ENCODE measurements around the gene THPO. TPM values are rescaled to one million over a fixed set of nuclear protein-coding genes. Genes with fewer than 3 reads are reported as not detected.

The THPO gene
- 0.89 TPM for total RNA-seq

DNA sequence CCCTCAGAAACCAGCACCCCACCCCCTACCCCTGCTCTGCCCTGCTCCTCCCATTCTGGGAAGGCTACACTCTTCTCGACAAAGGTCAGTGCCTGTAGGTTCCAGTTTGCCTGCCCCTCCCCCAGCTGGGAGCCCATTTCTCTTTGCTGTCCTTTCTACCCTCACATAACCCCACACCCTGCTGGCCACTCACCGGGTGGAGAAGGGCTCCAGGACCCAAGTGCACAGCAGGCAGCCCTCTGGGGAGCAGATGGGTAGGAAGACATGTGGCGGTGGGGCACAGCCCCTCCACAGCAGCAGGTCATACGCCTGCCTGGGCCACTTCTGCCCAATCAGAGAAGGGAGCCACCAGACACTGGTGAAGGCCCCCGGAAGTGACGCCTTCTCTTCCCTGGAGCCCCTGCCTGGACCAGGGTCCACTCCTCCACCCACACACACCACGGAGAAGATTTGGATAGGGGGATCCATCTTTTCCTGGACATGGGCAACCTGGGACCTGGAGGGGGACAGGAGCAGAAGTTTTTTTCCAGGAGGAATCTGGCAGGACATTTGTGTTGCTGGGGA lies at the start of gene THPO:
Gene THPO, minus strand, starts transcription at position 326 of the 564 bp plus-strand sequence. CDS start 1,948 bp downstream, outside the sequence.
- no peak for DNase-seq (ENCODE audit: low spot score)

DNA sequence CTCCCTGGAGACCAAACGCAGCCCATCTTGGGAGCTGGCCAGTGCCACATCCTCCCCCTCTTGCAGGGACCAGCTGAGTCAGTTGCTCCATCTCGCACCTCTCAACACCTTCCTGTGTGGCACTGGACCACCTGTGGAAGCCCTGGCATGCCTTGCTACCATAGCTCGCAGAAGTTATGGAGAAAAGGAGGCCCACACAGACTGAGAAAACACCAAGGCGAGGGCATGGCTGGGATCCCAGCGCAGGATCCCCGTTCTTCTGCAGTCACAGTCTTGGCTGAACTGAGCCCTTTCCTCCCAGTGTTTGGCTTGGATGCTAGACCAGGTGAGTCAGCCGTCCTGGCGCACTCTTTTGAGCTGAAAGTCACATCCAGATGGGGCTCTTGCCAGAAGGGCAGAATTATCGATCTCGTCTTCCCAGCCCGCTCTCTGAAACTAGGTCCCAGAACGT lies 48.7 kb upstream of the THPO start:
- no peak for DNase-seq (ENCODE audit: low spot score)

DNA sequence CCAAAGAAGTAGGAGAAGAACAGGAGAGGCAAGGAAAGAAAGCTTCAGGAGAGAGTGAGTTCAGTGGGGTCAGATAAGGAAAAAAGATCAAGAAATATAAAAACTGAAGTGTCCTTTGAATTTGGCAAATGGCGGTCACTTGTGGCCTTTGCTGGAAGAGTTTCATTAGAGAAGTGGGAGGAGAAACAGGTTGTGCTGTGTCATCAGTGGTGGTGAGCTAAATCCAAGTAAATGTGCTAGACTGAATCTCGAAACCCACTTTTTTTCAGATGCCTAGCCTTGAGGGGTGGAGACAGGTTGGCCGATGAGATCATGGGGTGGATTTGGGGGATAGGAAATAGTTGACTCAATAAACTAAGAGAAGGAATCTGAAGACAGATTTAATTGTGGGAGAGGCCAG lies 45.6 kb upstream of the THPO start:
- DNase-seq (ENCODE audit: low spot score), result no peak

DNA sequence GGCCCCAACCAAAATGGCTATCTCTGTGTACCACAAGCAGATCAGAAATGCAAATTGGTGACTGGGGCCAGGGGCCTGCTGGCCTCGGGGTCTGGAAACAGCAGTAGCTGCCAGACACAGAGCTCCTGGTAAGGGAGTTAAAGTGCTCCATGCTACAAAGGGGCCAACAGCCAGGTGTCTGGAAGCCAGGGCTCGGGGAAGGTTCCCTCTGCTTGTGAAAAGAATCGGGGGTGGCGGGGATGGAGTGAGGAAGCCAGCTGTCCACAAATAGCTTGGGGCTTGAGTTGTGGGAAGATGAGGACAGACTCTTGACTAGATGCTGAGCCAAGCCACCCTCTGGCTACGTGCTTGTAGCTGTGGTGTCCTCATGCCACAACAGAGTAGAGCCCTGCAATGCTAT lies 41.2 kb upstream of the THPO start:
- DNase-seq (ENCODE audit: low spot score), result no peak

DNA sequence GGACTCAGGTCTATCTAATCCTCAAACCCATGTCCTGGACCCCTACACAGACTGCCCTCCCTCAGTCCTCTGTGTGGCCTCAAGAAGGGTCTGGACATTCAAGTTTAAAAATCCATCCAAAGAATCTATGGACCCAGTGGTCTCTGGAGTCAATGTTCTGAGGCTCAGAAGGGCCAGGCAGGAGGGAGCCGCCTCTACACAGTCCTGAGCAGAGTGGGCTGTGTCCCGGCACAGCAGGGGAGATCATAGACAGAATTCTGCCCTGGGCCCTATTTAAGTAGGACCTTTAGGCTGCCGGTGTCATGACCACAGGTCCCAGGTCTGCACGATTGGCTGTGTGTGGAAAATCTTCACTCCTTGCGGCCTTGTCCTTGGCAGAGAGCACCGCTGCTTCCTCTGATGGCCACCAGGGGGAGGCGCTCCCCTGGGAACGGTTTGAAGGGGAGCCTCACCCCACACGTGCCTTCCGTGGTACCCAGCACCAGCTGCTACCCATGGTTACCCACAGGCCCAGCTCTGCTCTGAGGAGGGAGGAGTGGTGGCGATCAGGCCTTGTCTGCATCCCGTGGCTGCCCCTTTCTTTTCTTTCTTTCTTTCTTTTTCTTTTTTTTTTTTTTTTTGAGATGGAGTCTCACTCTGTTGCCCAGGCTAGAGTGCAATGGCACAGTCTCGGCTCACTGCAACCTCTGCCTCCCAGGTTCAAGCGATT lies 39.8 kb upstream of the THPO start:
- peak; percentile 73 for DNase-seq (ENCODE audit: low spot score)

DNA sequence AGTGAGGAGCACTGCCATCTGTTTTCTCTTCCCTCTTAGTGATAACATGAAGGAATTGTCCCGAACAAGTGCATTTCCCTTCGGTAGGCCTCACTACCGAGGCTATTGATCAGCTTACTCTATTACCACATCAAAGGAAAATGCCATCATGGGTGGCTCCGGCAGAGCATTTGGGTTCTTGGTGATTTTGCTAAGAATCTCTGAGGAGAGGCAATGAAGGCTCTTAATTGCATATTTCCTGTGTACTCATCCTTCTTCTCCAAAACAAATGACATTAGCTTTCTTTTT lies 37.1 kb upstream of the THPO start:
- DNase-seq (ENCODE audit: low spot score), result no peak

DNA sequence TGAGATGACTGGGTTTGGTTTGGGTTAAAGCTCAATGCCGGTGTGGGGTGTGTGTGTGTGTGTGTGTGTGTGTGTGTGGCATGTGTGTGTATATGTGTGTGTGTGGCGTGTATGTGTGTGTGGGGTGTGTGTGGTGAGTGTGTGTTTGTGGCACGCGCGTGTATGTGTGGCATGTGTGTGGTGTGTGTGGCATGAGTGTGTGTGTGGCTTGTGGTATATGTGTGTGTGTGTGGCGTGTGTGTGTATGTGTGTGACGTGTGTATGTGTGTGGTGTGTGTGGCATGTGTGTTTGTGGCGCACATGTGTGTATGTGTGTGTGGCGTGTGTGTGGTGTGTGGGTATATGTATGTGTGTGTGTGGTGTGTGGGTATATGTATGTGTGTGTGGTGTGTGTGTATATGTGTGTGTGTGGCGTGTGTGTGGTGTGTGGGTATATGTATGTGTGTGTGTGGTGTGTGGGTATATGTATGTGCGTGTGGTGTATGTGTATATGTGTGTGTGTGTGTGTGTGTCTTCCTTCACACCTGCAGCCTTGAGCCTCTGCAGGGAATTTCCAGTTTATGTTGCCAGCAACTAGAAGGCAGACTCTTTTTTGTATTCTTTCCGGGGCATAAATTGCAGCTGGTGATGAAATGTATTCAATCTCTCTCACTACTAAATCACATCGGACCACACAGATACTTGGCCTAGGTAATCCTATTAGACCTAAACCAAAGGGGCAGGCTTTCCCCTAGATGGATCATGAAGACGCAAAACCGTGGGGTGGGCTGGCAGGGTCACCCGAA lies 36.6 kb upstream of the THPO start:
- DNase-seq (ENCODE audit: low spot score), result no peak

DNA sequence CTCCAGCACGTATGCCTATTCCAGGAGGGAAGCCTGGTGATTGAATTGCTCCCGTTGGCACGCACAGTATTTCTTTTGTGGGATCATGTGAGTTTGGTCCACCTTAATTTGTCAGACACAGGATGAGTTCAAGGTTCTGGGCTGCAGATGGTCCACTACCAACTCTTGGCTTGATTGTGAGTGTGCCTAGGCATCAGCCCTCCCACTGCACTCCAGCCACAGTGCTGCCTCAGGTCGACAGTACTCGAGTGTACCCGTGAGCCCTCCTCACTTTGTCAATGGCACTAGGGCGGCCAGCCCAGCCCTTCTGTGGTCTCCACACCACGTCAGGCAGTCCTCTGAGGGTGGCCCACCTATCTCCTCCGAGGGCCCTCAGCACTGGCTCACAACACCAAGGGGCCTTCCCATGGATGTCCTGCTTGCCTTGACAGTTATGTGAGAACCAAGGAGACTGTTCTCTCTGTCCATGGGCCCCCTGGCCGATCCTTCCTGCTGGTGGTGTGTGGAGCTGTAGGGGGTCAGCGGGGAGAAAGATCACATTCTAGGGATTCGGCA lies 32.0 kb upstream of the THPO start:
- no peak for DNase-seq (ENCODE audit: low spot score)

DNA sequence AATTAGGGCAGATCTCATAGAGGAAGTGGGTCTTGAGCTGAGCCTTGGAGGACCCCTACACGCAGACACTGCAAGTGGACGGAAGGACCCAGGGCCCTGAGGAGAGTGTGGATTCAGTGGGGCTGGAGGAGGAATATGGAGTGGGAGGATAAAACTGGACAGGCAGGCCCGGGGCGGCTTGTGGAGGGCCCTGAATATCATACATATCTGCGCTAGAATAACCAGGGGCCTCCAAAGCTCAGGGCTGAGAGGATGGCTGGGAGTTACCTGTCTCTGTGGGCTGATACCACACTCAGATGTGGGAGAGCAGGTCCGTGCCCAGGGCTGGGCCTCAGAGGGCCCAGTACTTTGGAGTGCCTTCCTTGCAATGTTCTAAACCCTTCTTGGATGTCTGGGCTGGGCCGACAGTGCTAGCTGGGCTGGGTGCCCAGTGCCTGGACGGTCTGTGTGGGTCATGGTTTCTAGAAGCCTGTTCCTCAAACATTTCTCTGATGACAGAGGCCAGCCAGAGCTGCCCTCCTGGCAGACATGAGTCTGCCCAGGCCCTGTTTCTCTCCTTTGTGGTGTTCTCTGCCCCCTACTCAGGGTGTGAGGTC lies 31.4 kb upstream of the THPO start:
- no peak for DNase-seq (ENCODE audit: low spot score)

DNA sequence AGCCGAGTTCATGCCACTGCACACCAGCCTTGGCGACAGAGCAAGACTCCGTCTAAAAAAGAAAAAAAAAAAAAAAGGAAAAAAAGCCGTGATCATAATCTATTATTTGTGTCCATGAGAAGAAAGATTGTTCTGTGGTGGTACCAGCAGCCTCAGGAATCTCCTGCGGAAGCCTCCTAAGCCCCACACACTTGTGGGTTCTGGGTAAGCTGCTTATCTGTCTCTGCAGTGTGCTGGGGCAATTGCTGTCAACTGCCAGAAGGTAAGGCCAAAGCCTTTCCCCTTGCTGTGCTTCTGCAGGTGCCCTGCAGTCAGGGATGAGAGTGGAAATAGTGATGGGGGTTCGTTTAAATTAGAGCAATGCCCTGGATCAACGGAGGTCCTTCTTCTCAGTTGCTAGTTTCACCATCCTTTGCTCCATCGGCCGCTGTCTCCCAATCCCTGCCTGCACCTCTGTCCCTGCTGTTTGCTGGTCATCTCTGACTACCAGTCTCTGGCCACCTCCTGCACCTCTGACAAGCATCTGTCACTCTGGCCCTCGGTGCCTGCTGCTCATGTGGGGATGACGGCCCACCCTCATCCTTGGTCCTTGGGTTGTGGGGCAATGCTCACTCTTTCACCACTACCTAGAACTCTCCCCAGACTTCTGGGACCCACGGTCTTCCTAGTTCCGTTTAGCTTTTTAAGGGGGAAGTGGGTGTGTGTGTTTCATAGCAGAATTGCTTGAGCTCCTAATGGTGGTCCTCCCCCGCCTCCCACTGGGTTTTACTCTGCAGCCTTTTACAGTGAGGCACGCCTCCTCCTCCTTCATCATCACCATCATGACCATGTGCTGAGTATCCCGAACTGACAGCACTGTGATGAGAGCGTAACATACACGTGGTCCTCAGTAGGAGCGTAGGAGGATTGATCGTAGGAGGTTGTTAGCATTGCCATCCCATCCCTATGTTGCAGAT lies 27.3 kb upstream of the THPO start:
- no peak for DNase-seq (ENCODE audit: low spot score)

DNA sequence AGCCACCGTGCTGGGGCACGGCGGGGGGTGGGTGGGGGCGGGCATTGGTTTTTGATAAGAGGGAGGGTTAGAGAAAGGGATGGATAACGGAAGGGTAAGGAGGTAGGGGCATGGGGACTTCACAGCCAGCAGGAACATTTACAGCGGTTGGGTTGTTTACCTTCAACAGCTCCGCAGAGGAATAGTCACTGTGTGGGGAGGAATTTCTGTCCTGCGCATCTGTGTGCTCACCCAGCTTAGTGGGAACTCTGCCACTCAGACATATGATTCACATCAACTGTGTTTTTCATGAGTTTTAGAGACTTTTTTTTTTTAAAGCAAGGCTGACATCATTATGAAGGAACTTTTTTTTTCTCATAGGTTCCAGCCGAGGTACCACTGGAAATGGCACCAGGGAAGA lies 21.4 kb upstream of the THPO start:
- DNase-seq (ENCODE audit: low spot score), result no peak

DNA sequence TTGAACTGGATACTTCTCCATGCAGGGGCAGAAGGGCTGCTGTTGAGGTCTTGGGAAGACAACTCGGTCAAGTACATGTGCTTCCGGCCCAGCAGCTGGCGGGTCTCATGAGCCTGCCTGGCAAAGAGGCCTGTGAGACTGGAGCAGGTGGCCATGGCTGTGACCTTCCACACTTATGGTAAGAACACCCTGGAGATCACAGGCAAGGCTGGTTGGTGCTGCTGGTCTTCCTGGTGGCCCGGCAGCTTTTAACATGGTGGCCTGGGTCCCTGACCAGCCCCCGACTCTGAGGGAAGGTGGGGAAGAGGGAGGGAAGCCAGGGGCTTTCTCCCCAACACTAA lies 17.3 kb upstream of the THPO start:
- no peak for DNase-seq (ENCODE audit: low spot score)

DNA sequence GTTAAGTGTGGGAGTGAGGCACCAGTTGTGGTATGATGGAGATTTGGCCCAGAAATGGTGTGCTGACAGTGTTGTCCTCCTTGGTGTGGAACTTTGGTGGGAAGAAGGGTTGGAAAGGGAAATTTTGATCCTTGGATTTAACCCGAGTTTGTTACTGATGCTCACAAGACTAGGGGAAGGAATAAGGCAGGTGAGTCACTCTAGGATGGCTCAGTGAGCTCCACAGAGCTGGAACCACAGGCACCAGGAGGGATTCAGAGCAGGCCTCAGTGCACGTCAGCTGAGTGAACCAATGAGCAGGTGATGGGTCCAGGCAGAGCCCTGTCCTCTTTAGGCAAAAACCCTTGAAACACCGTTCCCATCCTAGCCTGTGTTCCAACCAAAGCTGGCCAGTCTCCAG lies 13.3 kb upstream of the THPO start:
- DNase-seq (ENCODE audit: low spot score), result no peak

DNA sequence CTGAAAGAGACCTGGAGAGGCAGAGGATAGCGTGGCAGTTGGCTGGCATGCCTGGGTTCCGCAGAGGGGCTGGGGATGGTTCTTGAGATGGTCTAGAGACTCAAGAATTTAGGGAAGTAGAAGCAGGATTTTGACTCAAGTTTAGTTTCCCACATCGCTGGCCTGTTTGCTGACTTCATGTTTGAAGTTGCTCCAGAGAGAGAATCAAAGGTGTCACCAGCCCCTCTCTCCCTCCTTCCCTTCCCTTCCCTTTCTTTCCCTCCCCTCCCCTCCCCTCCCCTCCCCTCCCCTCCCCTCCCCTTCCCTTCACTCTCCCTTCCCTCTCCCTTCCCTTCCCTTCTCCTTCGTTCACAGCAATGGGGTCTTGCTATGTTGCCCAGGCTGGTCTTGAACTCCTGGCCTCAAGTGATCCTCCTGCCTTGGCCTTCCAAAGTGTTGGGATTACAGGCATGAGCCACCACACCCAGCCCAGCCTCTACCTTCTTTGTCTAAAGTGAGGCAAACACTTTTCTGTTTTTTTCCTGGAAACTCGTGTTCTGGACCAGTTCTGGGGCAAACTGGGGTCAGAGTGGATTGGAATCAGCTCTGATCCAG lies 12.0 kb upstream of the THPO start:
- no peak for DNase-seq (ENCODE audit: low spot score)

DNA sequence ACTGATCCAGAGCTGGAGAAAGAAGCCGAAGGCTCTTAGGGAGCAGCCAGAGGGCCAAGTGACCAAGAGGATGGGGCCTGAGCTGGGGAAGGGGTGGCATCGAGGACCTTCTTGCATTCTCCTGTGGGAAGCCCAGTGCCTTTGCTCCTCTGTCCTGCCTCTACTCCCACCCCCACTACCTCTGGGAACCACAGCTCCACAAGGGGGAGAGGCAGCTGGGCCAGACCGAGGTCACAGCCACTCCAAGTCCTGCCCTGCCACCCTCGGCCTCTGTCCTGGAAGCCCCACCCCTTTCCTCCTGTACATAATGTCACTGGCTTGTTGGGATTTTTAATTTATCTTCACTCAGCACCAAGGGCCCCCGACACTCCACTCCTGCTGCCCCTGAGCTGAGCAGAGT lies 11.4 kb upstream of the THPO start:
- DNase-seq (ENCODE audit: low spot score), result no peak

DNA sequence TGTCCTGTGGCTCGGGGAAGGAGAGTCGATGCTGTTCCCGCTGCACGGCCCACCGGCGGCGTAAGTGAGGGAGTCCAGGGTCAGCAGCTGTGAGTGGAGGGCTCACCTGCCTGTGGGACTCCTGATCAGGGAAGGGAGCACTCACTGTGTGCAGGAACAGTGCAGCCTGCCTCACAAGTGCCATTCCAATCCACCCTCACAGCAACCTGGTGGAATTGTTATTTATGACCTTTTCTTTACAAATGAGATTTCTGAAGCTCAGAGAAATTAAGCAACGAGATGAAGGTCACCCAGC lies 10.9 kb upstream of the THPO start:
- no peak for DNase-seq (ENCODE audit: low spot score)

DNA sequence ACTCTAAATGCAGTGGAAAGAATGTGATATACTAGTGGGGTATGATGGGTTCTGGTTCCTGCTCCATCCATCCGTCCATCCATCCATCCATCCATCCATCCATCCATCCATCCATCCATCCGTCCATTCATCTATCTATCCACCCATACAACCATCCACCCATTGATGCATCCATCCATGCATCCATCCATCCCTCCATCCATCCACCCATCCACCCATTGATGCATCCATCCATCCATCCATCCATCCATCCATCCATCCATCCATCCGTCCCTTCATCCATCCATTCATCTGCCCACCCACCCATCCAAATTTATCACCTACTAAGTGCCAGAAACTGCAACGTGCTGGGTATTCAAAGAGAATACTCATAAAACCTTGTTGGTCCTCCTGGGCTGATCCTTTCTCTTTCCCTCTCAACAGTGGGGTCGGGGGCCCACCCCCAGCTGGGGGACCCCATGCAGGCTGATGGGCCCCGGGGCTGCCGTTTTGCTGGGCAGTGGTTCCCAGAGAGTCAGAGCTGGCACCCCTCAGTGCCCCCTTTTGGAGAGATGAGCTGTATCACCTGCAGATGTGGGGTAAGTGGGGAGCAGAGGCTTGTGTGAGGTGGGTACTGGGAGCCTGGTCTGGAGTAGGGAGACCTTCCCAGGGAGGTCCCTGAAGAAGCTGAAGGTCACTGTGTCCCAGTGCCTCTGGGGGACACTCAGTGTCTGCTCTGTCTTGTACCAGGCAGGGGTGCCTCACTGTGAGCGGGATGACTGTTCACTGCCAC lies 10.3 kb upstream of the THPO start:
- no peak for DNase-seq (ENCODE audit: low spot score)

DNA sequence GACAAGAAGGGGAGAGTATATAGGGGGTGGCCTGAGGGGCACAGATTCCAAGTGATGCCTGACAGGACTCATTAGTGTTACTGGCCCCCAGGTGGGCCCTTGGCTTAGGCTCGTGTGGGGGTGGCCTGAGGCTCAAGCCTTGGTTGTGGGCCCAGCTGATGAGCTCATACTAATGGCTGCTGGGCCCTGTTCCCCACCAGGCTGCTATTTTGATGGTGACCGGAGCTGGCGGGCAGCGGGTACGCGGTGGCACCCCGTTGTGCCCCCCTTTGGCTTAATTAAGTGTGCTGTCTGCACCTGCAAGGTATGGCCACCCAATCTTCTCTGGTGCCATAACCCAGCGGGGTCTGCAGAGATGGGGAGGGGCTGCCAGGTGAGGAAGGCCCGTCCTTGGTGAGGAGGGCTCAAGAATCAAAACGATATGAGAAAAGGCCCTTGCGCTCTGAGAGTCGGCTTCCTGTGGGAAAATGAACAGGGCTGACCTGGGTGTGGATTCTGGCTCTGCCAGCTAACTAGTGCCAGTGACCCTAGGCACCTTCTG lies 9.2 kb upstream of the THPO start:
- no peak for DNase-seq (ENCODE audit: low spot score)

DNA sequence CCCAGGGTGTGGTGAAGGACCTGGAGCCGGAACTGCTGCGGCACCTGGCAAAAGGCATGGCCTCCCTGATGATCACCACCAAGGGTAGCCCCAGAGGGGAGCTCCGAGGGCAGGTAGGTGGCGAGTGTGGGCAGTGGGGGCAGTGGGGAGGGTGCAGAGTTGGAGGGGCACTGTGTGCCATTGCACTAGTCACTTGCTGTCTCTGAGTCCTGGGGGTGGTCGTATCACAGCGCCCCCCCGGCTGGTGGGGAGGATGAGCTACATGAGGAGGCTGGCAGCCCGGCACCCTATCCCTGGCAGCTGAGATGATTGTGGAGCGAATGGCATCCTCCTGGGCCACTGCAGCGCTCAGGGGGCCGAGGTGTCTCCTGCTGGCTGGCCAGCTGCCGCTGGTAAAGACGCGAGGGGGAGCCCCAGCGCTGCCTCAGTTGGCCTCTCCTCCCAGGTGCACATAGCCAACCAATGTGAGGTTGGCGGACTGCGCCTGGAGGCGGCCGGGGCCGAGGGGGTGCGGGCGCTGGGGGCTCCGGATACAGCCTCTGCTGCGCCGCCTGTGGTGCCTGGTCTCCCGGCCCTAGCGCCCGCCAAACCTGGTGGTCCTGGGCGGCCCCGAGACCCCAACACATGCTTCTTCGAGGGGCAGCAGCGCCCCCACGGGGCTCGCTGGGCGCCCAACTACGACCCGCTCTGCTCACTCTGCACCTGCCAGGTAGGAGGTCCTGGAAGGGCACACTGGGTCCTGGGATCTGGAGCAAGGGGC lies 8.2 kb upstream of the THPO start:
- no peak for DNase-seq (ENCODE audit: low spot score)
